Ammon's horn (tissue), 1 donor: ENCODE results near the gene BHLHA15.

Source experiments
- DNase-seq: peaks from one replicate; pipeline ENCODE4 v3.0.0-alpha.2; 2016; ENCODE audit warnings: low spot score

BHLHA15 gene

GRCh38 chr7:98187138-98187502, 24.1 kb upstream of the BHLHA15 start:
- no peak for DNase-seq

- no peak for DNase-seq
These were observed 21.7 kb upstream of the BHLHA15 start for GRCh38 chr7:98189559-98189958.

- no peak for DNase-seq
These were observed 19.4 kb upstream of the BHLHA15 start for GRCh38 chr7:98191668-98192431.

GRCh38 chr7:98192781-98193457, 18.3 kb upstream of the BHLHA15 start:
- DNase-seq: no peak

GRCh38 chr7:98193474-98194180, 17.6 kb upstream of the BHLHA15 start:
- DNase-seq: no peak

DNA sequence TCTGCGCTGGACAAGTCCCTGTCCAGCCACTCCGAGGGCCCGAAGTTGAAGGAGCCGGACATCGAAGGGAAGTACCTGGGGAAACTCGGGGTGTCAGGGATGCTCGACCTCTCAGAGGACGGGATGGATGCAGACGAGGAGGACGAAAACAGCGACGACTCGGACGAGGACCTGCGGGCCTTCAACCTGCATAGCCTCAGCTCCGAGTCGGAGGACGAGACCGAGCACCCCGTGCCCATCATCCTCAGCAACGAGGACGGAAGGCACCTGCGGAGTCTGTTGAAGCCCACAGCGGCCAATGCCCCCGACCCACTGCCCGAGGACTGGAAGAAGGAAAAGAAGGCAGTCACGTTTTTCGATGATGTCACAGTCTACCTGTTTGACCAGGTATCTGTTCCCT, 17.1 kb upstream of the BHLHA15 start:
- no peak for DNase-seq

DNA sequence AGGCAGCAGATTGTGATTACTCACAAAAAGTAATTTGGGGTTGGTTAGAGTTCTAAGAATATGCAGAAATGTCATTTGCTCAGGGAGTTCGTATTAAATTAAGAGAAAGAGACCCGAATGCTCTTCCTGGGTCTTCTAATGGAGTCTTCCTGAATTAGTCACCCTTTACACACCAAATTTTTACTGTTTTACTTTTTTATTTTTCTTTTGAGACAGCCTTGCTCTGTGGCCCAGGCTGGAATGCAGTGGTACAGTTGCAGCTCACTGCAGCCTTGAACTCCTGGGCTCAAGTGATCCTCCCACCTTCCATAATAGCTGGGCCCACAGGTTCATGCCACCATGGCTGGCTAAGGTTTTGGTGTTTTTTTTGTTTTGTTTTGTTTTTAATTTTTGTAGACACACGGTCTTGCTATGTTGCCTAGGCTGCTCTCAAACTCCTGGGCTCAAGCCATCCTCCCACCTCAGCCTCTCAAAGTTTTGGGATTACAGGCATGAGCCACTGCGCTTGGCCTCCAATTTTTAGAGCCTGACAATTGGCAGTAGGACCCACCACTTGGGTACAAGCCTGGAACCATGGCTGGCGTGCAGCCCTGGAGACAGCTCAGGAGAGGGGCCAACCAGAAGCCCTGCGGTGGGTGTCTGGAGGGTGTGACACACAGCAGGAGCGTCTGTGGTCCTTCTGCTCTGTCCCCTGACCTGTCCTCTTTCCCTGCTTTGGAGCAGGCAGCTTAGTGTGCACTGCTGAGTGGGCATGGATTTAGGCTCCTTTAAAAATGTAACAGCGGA, 16.4 kb upstream of the BHLHA15 start:
- DNase-seq: peak; percentile 63

- DNase-seq: no peak
These were observed 14.3 kb upstream of the BHLHA15 start for GRCh38 chr7:98196706-98197605.

GRCh38 chr7:98199131-98199530, 12.1 kb upstream of the BHLHA15 start:
- no peak for DNase-seq

DNA sequence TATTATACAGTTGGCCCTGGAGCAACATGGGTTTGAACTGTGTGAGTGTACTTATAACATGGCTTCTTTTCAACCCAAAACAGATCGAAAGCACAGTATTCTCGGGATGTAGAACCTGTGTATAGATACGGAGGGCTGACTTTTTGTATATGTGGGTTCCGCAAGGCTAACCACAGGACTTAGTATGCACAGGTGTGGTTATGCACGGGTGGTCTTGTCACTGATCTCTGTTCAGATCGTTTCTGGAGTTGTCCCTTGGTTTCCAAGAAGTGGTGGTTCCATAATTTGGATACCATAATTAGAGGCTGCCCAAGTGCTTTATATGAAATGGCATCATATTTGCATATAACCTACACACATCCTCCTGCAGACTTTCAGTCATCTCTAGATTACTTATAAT, 10.9 kb upstream of the BHLHA15 start:
- DNase-seq: no peak

DNA sequence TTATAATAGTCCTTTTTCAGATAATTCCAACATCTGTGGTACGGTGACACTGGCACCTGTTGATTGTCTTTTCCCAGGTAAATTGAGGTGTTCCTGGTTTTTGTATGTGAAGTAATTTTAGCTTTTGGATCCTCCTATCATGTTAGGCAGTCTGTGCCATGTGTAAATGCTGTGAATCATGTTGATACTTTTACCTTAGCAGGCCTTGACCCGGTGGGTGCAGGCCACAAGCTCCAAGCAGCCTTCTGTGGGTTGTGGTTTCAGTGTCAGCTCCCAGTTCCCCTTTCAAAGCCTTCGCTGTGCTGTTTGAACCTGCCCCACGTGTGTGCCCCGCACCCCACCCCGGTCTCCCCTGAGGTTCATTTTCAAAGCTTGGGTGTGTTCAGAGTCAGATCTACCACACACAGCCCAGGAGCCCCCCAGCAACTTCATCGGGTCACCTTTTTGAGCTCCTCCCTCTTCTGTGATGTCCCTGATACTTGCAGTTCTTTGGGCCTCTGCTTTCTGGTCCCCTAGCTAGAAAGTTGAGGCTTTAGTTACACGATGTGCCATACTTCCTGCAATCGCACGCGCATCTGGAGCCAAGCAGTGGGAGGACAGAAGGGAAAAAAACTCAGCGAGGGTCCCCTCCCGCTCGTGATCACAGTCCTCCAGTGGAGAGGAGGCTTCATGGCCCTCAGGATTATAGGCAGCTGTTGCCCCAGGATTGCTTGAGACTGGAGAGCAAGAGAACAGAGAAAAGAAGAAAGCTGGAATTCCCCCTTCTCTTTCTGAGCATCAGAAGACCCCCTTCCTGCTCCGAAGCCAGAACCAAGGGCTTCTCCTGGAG, 8.7 kb upstream of the BHLHA15 start:
- DNase-seq: no peak

DNA sequence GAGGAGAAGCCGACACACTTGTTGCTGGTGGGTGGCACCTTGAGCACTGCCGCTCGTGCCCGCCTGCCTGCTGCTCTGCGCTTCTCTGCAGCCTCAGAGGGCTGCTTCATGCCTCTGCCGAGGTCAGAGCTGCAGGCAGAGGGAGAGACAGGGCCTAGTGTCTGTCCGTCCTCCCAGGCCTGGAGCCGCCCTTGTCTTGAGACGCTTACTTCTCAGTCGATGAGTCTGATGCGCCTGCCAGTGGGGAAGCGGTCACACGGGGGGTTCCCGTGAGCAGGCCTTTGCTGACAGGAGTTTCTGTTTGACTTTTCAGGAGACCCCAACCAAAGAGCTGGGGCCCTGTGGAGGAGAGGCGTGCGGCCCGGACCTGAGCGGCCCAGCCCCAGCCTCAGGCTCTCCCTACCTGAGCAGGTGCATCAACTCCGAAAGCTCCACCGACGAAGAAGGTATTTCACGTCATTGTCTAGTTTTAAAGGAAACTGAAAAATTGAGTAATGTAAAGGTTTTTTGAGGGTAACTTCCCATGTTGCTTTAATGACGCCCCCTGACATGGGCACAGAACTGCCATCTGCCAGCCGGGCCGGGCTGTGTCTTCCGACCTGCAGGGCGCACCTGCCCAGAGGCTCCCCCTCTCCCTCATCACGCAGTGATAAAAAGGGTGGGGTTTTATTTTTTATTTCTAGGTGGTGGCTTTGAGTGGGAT, 7.8 kb upstream of the BHLHA15 start:
- no peak for DNase-seq

DNA sequence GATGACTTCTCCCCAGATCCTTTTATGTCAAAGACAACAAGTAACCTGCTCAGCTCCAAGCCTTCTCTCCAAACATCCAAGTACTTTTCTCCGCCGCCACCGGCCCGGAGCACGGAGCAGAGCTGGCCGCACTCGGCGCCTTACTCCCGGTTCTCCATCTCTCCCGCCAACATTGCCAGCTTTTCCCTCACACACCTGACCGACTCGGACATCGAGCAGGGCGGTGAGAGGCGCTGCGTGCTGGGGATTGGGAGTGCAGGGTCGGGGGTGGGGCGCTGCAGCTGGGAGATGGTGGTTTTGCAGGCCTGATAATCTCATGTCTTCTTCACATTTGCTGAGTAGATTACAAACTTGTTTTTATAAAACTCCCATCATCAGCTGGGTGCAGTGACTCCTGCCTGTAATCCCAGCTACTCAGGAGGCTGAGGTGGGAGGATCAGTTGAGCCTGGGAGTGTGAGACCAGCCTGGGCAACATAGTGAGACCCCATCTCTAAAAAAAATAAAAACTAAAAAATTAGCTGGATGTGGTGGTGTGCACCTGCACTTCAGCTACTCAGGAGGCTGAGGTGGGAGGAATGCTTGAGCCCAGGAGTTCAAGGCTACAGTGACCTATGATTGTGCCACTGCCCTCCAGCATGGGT, 7.2 kb upstream of the BHLHA15 start:
- no peak for DNase-seq

DNA sequence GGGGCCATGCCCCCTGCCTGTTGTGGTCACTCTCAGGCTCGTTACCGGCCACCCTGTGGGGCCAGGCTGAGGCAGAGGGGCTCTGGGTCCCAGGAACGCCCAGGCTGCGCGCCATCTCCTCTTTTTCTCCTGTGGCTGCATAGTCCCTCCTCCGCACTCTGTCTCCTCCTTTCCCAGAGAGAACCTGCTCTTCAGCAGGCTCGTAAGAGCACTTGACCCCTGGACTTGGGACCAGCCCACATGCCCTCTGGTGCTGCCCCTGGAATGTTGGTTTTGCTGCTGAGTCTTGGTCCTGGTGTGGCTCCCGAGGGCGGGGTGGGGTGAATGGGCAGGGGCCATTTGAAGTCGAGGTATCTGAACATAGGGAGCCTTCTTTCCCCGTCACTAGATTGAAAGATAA, 6.6 kb upstream of the BHLHA15 start:
- DNase-seq: no peak

- no peak for DNase-seq
These were observed 5.9 kb upstream of the BHLHA15 start for GRCh38 chr7:98205162-98205845.

GRCh38 chr7:98206451-98207330, 4.5 kb upstream of the BHLHA15 start:
- no peak for DNase-seq

GRCh38 chr7:98209166-98209920, 1.9 kb upstream of the BHLHA15 start:
- DNase-seq: no peak
